Measurements from ENCODE around the gene ZNF107. TPM values are rescaled to one million over a fixed set of nuclear protein-coding genes. Genes with fewer than 3 reads are reported as not detected.

The ZNF107 gene
- total and polyA plus RNA-seq, 2 of the 4 experiments (the other 2 are of a cell fraction): 2.0 to 2.5 TPM

DNA sequence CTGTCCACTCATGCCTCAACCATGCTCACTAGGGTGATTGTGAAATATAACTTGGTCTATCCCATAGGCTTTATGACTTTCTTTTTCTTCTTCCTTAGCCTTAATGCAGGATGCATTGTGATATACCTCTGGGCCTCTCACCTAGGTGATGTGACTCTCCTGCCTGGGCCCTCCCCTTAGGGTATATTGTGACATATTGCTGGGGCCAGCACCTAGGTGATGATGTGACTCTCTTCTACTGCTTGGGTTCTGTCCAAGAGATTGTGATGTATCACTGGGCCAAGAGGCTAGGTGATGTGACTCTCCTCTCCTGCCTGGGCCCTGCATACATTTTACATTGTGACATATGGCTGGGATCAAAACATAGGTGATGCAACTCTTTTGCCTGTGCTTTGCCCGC, 14.7 kb upstream of the ZNF107 start:
- H3K36me3 ChIP-seq (ENCODE audit: control insufficient read depth, insufficient read depth, low read length): no peaks in the 10 kb centered on the region
- ChIA-PET POLR2A (ENCODE audit: unreplicated experiment) (no interaction called here), CTCF (no interaction called here)
- in situ Hi-C loops (cut with MboI; ENCODE audit: low sequenced_read_pairs): no loop called here
- H3K4me2 ChIP-seq (ENCODE audit: low read depth, low read length): no peak overlapping the region
- no peak overlapping the region for H4K5ac ChIP-seq (ENCODE audit: low read depth, low read length)
- BruUV-seq (replicated peaks): no TSS peak
- H3K56ac ChIP-seq (ENCODE audit: extremely low read depth, insufficient read depth, low read length): no peak overlapping the region
- H3K4ac ChIP-seq (ENCODE audit: low read depth, low read length): no peak overlapping the region
- no peak overlapping the region for H3K27ac ChIP-seq (ENCODE audit: insufficient read depth, low read length)
- H4K8ac ChIP-seq (ENCODE audit: low read depth in 2 of 2, low read length in 2 of 2): no peak overlapping the region
- ATAC-seq (ENCODE audit: low read depth) (no peak), DNase-seq (no peak)
- no CpG with 5 or more reads among the region's 1 CpG for WGBS, 2 experiments (ENCODE audit: extremely low coverage in 2 of 2, insufficient read length in 1 of 2)
- no peak overlapping the region for H2BK15ac ChIP-seq (ENCODE audit: low read depth, low read length)
- H3K27me3 ChIP-seq (ENCODE audit: control insufficient read depth, insufficient read depth, low read length): no peaks in the 10 kb centered on the region
- H2BK20ac ChIP-seq (ENCODE audit: low read depth, low read length): no peak overlapping the region
- no peak overlapping the region for H2BK5ac ChIP-seq (ENCODE audit: low read depth, low read length, poor library complexity, severe bottlenecking)
- H3K4me3 ChIP-seq (ENCODE audit: insufficient read depth, low read depth, low read length): no peak overlapping the region
- H2AK9ac ChIP-seq (replicated peaks; ENCODE audit: low read depth, low read length, poor library complexity): no peak overlapping the region
- H3K9me3 ChIP-seq (ENCODE audit: control insufficient read depth, insufficient read depth, low read length): peaks cover 11% of the 10 kb centered on the region; the same call in 1 of the 2 replicates
- H3K4me1 ChIP-seq (ENCODE audit: control insufficient read depth, insufficient read depth, low read length): no peaks in the 10 kb centered on the region
- H3K9ac ChIP-seq (ENCODE audit: low read depth, low read length): no peak overlapping the region
- H3K14ac ChIP-seq (replicated peaks; ENCODE audit: low read depth, low read length): no peak overlapping the region
- no peak overlapping the region for H4K91ac ChIP-seq (ENCODE audit: insufficient read depth, low read depth, low read length)
- no peaks in the 10 kb centered on the region for H4K20me1 ChIP-seq (ENCODE audit: insufficient read depth, low read length)
- H2AFZ ChIP-seq (replicated peaks; ENCODE audit: low read length, poor library complexity): no peak overlapping the region
- H3K79me1 ChIP-seq (ENCODE audit: low read depth in 1 of 2, low read length in 2 of 2): no peaks in the 10 kb centered on the region
- H2BK120ac ChIP-seq (ENCODE audit: low read depth, low read length): no peak overlapping the region
- dilution Hi-C loops (cut with HindIII; ENCODE audit: low sequenced_read_pairs, unreplicated experiment): no loop called here
- intact Hi-C loops (cut with micrococcal nuclease): no loop called here
- H3K23ac ChIP-seq (ENCODE audit: low read depth, low read length): no peak overlapping the region
- TF ChIP-seq, protein P1, sequence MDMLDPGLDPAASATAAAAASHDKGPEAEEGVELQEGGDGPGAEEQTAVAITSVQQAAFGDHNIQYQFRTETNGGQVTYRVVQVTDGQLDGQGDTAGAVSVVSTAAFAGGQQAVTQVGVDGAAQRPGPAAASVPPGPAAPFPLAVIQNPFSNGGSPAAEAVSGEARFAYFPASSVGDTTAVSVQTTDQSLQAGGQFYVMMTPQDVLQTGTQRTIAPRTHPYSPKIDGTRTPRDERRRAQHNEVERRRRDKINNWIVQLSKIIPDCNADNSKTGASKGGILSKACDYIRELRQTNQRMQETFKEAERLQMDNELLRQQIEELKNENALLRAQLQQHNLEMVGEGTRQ (IDR thresholded peaks at IDR 0.05; ENCODE audit: low read depth, low read length): no peak
- TF ChIP-seq CEBPB (IDR thresholded peaks at IDR 0.05; ENCODE audit: low read depth, low read length): no peak
- TF ChIP-seq, protein P2, sequence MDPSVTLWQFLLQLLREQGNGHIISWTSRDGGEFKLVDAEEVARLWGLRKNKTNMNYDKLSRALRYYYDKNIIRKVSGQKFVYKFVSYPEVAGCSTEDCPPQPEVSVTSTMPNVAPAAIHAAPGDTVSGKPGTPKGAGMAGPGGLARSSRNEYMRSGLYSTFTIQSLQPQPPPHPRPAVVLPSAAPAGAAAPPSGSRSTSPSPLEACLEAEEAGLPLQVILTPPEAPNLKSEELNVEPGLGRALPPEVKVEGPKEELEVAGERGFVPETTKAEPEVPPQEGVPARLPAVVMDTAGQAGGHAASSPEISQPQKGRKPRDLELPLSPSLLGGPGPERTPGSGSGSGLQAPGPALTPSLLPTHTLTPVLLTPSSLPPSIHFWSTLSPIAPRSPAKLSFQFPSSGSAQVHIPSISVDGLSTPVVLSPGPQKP (IDR thresholded peaks at IDR 0.05; ENCODE audit: borderline replicate concordance, low read depth, low read length): no peak
- no peak for TF ChIP-seq RFX5 (IDR thresholded peaks at IDR 0.05; ENCODE audit: low read depth, low read length)
- no peak for TF ChIP-seq FOS (IDR thresholded peaks at IDR 0.05; ENCODE audit: low read depth, low read length)
- TF ChIP-seq, protein P3, sequence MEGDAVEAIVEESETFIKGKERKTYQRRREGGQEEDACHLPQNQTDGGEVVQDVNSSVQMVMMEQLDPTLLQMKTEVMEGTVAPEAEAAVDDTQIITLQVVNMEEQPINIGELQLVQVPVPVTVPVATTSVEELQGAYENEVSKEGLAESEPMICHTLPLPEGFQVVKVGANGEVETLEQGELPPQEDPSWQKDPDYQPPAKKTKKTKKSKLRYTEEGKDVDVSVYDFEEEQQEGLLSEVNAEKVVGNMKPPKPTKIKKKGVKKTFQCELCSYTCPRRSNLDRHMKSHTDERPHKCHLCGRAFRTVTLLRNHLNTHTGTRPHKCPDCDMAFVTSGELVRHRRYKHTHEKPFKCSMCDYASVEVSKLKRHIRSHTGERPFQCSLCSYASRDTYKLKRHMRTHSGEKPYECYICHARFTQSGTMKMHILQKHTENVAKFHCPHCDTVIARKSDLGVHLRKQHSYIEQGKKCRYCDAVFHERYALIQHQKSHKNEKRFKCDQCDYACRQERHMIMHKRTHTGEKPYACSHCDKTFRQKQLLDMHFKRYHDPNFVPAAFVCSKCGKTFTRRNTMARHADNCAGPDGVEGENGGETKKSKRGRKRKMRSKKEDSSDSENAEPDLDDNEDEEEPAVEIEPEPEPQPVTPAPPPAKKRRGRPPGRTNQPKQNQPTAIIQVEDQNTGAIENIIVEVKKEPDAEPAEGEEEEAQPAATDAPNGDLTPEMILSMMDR (conservative IDR thresholded peaks at IDR 0.05; ENCODE audit: low read depth, low read length): no peak
- TF ChIP-seq SMC3 (IDR thresholded peaks at IDR 0.05; ENCODE audit: low read depth, low read length): no peak
- TF ChIP-seq MAFK (IDR thresholded peaks at IDR 0.05; ENCODE audit: low read depth, low read length): no peak
- no peak for TF ChIP-seq RAD21 (IDR thresholded peaks at IDR 0.05; ENCODE audit: low read length)
- no peak for TF ChIP-seq NFE2L2 (IDR thresholded peaks at IDR 0.05; ENCODE audit: low read depth, low read length)
- no peak for TF ChIP-seq POLR2A (IDR thresholded peaks at IDR 0.05; ENCODE audit: low read depth, low read length)
- no peak for TF ChIP-seq CHD1 (IDR thresholded peaks at IDR 0.05; ENCODE audit: low read depth, low read length)
- TF ChIP-seq RCOR1 (IDR thresholded peaks at IDR 0.05; ENCODE audit: insufficient replicate concordance, low read length): no peak
- TF ChIP-seq BHLHE40 (IDR thresholded peaks at IDR 0.05; ENCODE audit: low read depth, low read length): no peak
- TF ChIP-seq MXI1 (IDR thresholded peaks at IDR 0.05; ENCODE audit: borderline replicate concordance, low read depth, low read length): no peak
- TF ChIP-seq MAZ (IDR thresholded peaks at IDR 0.05; ENCODE audit: borderline replicate concordance, low read depth, low read length): no peak
- no peak overlapping the region for H3K18ac ChIP-seq (ENCODE audit: low read depth, low read length)
- no peak overlapping the region for H2AK5ac ChIP-seq (ENCODE audit: low read depth, low read length)
- no peaks in the 10 kb centered on the region for H3K9me1 ChIP-seq (ENCODE audit: insufficient read depth, low read length)
